Natural killer cell (primary cell): ENCODE measurements around the gene FGFBP3. TPM values are rescaled to one million over a fixed set of nuclear protein-coding genes. Genes with fewer than 3 reads are reported as not detected.

Source experiments
- ATAC-seq, 3 donors: fragments of 150-1000 bp in 2 of 3; fragments of 200-7000 bp in 1 of 3; cut with Tn5 transposase; 1 replicate in 1 of 3; 2 replicates in 2 of 3; pipeline ENCODE4 v1.10.0; 2021; ENCODE audit warnings: mild to moderate bottlenecking in 2 of 3, moderate library complexity in 2 of 3
- DNase-seq, 2 donors: peaks; one replicate each; pipeline versions ENCODE4 v3.0.0 to v3.0.0-alpha.2; 2013 to 2021; ENCODE audit warnings: mixed read lengths in 1 of 2
- H3K27ac ChIP-seq: one replicate; pipeline ENCODE4 v1.5.1; 2013; ENCODE audit warnings: mild to moderate bottlenecking, low read length
- H3K27me3 ChIP-seq: one replicate; pipeline ENCODE4 v1.6.1; 2013; ENCODE audit warnings: low read length; ENCODE audit not compliant: control insufficient read depth, insufficient read depth
- H3K36me3 ChIP-seq: one replicate; pipeline ENCODE4 v1.6.1; 2013; ENCODE audit warnings: low read length; ENCODE audit not compliant: control insufficient read depth, insufficient read depth
- H3K4me1 ChIP-seq: one replicate; pipeline ENCODE4 v1.6.1; 2013; ENCODE audit warnings: low read length; ENCODE audit not compliant: control insufficient read depth, insufficient read depth
- H3K4me3 ChIP-seq: one replicate; pipeline ENCODE4 v1.5.1; 2013; ENCODE audit warnings: low read length
- H3K9me3 ChIP-seq: one replicate; pipeline ENCODE4 v1.6.1; 2013; ENCODE audit warnings: low read length; ENCODE audit not compliant: control insufficient read depth, insufficient read depth
- H3K27ac Mint-ChIP-seq, 2 donors: one replicate each; pipeline ENCODE4 v1.8.0; 2022; ENCODE audit warnings: mild to moderate bottlenecking in 2 of 2, mixed read lengths in 2 of 2, moderate library complexity in 1 of 2
- H3K27me3 Mint-ChIP-seq, 2 donors: one replicate each; pipeline ENCODE4 v1.8.0; 2022; ENCODE audit warnings: low read depth in 2 of 2, mixed read lengths in 2 of 2
- H3K36me3 Mint-ChIP-seq: one replicate; pipeline ENCODE4 v1.8.0; 2022; ENCODE audit warnings: mixed read lengths
- H3K4me1 Mint-ChIP-seq, 2 donors: one replicate each; pipeline ENCODE4 v1.8.0; 2022; ENCODE audit warnings: mixed read lengths in 2 of 2
- H3K4me3 Mint-ChIP-seq: one replicate; pipeline ENCODE4 v1.8.0; 2022; ENCODE audit warnings: mild to moderate bottlenecking, moderate library complexity, mixed read lengths
- H3K9me3 Mint-ChIP-seq, 2 donors: one replicate each; pipeline ENCODE4 v1.8.0; 2022; ENCODE audit warnings: mixed read lengths in 2 of 2
- CTCF ChIP-seq: fragments of 200-600 bp; IDR thresholded peaks from one replicate; pipeline ENCODE4 v1.8.0; 2022; ENCODE audit warnings: antibody characterized with exemption
- WGBS: methylation state at CpG from one replicate; pipeline ENCODE4 v1.1.7; 2013; ENCODE audit warnings: missing lambda C conversion rate; ENCODE audit not compliant: insufficient coverage; 5-methylcytosine and 5-hydroxymethylcytosine counted together
- intact Hi-C: fragments of 100-400 bp; cut with micrococcal nuclease; formaldehyde crosslinking; loops from one replicate; pipeline ENCODE4 v1.14.2; 2022
- total RNA-seq, 4 donors: library from RNA; stranded (reverse); fragments of 120-200 nt in 1 of 4; gene quantifications; one replicate each; pipeline versions ENCODE4 v1.2.3 to v1.2.4, GENCODE V29; 2013 to 2022

FGFBP3 gene
- total RNA-seq, 3 donors from 2014 or later (not counting 1 experiment from before 2014, with no cell fraction given): 2.0 to 2.9 (median 2.4) TPM

GRCh38 chr10:91883549-91884444 lies 25.5 kb downstream of the FGFBP3 start:
- H3K4me1 ChIP-seq: peaks cover 7% of the 10 kb centered on the region
- ATAC-seq: no peak
- no peaks in the 10 kb centered on the region for H3K36me3 Mint-ChIP-seq

GRCh38 chr10:91880310-91880709 lies 29.0 kb downstream of the FGFBP3 start:
- H3K4me1 Mint-ChIP-seq: no peaks in the 10 kb centered on the region
- DNase-seq: no peak
- intact Hi-C loops: no loop called here

More at GRCh38 chr10:91883549-91884444, 25.5 kb downstream of the FGFBP3 start:
- 85% methylated on average over 20 of the region's 20 CpGs for WGBS
- H3K4me1 Mint-ChIP-seq: peaks cover 8 to 13% of the 10 kb centered on the region in 2 donors
- H3K9me3 ChIP-seq: peaks cover 3% of the 10 kb centered on the region
- peaks cover 5% of the 10 kb centered on the region for H3K27me3 ChIP-seq
- no peak overlapping the region for H3K27ac Mint-ChIP-seq
- H3K4me3 Mint-ChIP-seq: no peak overlapping the region
- H3K27me3 Mint-ChIP-seq: peaks cover 11 to 16% of the 10 kb centered on the region in 2 donors
- no peak overlapping the region for H3K4me3 ChIP-seq
- no peaks in the 10 kb centered on the region for H3K36me3 ChIP-seq
- no peak overlapping the region for H3K27ac ChIP-seq
- intact Hi-C loops: no loop called here
- H3K9me3 Mint-ChIP-seq: no peaks in the 10 kb centered on the region
- DNase-seq: no peak
- TF ChIP-seq CTCF: no peak

GRCh38 chr10:91879515-91880170 lies 29.6 kb downstream of the FGFBP3 start:
- Histone ChIP-seq H3K4me3 (no peak overlapping the region), H3K9me3 (peaks cover 3% of the 10 kb centered on the region), H3K36me3 (no peaks in the 10 kb centered on the region), H3K27ac (no peak overlapping the region), H3K4me1 (no peaks in the 10 kb centered on the region), H3K27me3 (no peaks in the 10 kb centered on the region)
- Mint-ChIP-seq H3K4me3 (no peak overlapping the region), H3K27ac (no peak overlapping the region), H3K9me3 (no peaks in the 10 kb centered on the region), H3K4me1 (no peaks in the 10 kb centered on the region), H3K36me3 (no peaks in the 10 kb centered on the region), H3K27me3 (peaks cover 0 to 2% of the 10 kb centered on the region in 2 donors)
- WGBS: 78% methylated on average over 7 of the region's 7 CpGs
- DNase-seq: no peak
- TF ChIP-seq CTCF: no peak
- intact Hi-C loops: no loop called here
- no peak for ATAC-seq

More at GRCh38 chr10:91880310-91880709, 29.0 kb downstream of the FGFBP3 start:
- Mint-ChIP-seq H3K36me3 (no peaks in the 10 kb centered on the region), H3K27ac (no peak overlapping the region), H3K9me3 (no peaks in the 10 kb centered on the region), H3K27me3 (peaks cover 4 to 5% of the 10 kb centered on the region in 2 donors), H3K4me3 (no peak overlapping the region)
- Histone ChIP-seq H3K27ac (no peak overlapping the region), H3K9me3 (peaks cover 3% of the 10 kb centered on the region), H3K4me1 (no peaks in the 10 kb centered on the region), H3K36me3 (no peaks in the 10 kb centered on the region), H3K27me3 (no peaks in the 10 kb centered on the region), H3K4me3 (no peak overlapping the region)
- WGBS: 72% methylated on average over 3 of the region's 3 CpGs
- no peak for TF ChIP-seq CTCF
- ATAC-seq: no peak
